Measurements from ENCODE around the gene MRPL40. TPM values are rescaled to one million over a fixed set of nuclear protein-coding genes. Genes with fewer than 3 reads are reported as not detected.

Gene MRPL40
- total and polyA plus RNA-seq, 2 of the 13 experiments (the other 11 are each of a cell fraction or from before 2014, with no cell fraction given) = 42.7 to 79.7 TPM

DNA sequence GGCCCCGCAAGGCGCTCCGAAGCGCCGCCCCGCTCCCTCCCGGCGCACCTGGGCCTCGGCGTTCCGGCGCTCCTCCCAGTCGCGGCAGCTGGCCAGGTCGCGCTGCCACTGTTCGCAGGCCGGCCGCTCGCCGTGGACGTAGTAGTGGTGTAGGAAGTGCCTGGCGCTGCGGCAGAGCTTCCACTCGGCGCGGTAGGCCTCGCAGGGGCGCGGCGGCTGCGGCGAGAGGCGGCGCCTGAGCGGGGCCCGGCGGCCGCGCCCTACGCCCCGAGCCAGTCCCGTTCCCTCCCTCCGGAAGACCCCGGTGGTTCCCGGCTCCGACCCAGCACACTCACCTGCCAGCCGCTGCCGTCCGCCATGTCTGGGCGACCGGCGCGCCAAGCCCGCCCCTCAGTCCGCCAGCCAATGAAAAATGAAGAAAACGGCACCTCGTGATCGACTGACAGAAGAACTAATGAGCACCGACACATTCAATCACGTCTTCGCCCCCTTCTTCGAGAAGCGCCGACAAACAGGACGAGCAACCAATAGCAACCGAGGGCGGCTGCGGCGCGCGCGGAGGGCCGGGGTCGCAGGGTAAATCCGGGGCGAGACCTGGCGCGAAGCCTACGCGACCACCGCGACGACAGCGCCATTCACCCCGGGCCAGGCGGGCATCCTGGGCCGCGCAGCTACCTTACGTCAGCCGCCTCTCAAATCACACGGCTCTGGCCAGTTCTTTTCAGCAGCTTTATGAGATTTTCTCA is 15.2 kb downstream of the MRPL40 start, which contains the start of gene C22orf39 (continued):
- no peak; the same call in 1 of the 2 replicates for TF ChIP-seq STAG1 (CRISPR knock-in tag; IDR thresholded peaks at IDR 0.05)
- no peak for TF ChIP-seq SSRP1 (CRISPR knock-in tag; IDR thresholded peaks at IDR 0.05)
- no peak; the same call in 1 of the 2 replicates for TF ChIP-seq ZNF776 (CRISPR knock-in tag; IDR thresholded peaks at IDR 0.05)
- TF ChIP-seq, protein P1, sequence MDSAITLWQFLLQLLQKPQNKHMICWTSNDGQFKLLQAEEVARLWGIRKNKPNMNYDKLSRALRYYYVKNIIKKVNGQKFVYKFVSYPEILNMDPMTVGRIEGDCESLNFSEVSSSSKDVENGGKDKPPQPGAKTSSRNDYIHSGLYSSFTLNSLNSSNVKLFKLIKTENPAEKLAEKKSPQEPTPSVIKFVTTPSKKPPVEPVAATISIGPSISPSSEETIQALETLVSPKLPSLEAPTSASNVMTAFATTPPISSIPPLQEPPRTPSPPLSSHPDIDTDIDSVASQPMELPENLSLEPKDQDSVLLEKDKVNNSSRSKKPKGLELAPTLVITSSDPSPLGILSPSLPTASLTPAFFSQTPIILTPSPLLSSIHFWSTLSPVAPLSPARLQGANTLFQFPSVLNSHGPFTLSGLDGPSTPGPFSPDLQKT (CRISPR knock-in tag; IDR thresholded peaks at IDR 0.05; ENCODE audit: borderline replicate concordance) = no peak
- no peak; the same call in 1 of the 2 replicates for TF ChIP-seq ZSCAN20 (CRISPR knock-in tag; IDR thresholded peaks at IDR 0.05; ENCODE audit: borderline replicate concordance)
- TF ChIP-seq, protein P2, sequence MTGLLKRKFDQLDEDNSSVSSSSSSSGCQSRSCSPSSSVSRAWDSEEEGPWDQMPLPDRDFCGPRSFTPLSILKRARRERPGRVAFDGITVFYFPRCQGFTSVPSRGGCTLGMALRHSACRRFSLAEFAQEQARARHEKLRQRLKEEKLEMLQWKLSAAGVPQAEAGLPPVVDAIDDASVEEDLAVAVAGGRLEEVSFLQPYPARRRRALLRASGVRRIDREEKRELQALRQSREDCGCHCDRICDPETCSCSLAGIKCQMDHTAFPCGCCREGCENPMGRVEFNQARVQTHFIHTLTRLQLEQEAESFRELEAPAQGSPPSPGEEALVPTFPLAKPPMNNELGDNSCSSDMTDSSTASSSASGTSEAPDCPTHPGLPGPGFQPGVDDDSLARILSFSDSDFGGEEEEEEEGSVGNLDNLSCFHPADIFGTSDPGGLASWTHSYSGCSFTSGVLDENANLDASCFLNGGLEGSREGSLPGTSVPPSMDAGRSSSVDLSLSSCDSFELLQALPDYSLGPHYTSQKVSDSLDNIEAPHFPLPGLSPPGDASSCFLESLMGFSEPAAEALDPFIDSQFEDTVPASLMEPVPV (CRISPR knock-in tag; IDR thresholded peaks at IDR 0.05) = no peak
- no peak for TF ChIP-seq ZNF576 (CRISPR knock-in tag; IDR thresholded peaks at IDR 0.05)
- TF ChIP-seq, protein P3, sequence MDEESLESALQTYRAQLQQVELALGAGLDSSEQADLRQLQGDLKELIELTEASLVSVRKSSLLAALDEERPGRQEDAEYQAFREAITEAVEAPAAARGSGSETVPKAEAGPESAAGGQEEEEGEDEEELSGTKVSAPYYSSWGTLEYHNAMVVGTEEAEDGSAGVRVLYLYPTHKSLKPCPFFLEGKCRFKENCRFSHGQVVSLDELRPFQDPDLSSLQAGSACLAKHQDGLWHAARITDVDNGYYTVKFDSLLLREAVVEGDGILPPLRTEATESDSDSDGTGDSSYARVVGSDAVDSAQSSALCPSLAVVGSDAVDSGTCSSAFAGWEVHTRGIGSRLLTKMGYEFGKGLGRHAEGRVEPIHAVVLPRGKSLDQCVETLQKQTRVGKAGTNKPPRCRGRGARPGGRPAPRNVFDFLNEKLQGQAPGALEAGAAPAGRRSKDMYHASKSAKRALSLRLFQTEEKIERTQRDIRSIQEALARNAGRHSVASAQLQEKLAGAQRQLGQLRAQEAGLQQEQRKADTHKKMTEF (CRISPR knock-in tag; IDR thresholded peaks at IDR 0.05) = 0 out of 2 replicates have a peak, but pooled peaks have one; percentile 11
- no peak for TF ChIP-seq CENPT (CRISPR knock-in tag; IDR thresholded peaks at IDR 0.05; ENCODE audit: low read depth)
- TF ChIP-seq MIXL1 (CRISPR knock-in tag; IDR thresholded peaks at IDR 0.05) = no peak
- TF ChIP-seq, protein P4, sequence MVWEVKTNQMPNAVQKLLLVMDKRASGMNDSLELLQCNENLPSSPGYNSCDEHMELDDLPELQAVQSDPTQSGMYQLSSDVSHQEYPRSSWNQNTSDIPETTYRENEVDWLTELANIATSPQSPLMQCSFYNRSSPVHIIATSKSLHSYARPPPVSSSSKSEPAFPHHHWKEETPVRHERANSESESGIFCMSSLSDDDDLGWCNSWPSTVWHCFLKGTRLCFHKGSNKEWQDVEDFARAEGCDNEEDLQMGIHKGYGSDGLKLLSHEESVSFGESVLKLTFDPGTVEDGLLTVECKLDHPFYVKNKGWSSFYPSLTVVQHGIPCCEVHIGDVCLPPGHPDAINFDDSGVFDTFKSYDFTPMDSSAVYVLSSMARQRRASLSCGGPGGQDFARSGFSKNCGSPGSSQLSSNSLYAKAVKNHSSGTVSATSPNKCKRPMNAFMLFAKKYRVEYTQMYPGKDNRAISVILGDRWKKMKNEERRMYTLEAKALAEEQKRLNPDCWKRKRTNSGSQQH (CRISPR knock-in tag; IDR thresholded peaks at IDR 0.05; ENCODE audit: low read depth) = no peak
- 0 out of 2 replicates have a peak, but pooled peaks have one; percentile 48 for TF ChIP-seq ZNF138 (CRISPR knock-in tag; IDR thresholded peaks at IDR 0.05; ENCODE audit: low read depth)
- TF ChIP-seq, protein P5, sequence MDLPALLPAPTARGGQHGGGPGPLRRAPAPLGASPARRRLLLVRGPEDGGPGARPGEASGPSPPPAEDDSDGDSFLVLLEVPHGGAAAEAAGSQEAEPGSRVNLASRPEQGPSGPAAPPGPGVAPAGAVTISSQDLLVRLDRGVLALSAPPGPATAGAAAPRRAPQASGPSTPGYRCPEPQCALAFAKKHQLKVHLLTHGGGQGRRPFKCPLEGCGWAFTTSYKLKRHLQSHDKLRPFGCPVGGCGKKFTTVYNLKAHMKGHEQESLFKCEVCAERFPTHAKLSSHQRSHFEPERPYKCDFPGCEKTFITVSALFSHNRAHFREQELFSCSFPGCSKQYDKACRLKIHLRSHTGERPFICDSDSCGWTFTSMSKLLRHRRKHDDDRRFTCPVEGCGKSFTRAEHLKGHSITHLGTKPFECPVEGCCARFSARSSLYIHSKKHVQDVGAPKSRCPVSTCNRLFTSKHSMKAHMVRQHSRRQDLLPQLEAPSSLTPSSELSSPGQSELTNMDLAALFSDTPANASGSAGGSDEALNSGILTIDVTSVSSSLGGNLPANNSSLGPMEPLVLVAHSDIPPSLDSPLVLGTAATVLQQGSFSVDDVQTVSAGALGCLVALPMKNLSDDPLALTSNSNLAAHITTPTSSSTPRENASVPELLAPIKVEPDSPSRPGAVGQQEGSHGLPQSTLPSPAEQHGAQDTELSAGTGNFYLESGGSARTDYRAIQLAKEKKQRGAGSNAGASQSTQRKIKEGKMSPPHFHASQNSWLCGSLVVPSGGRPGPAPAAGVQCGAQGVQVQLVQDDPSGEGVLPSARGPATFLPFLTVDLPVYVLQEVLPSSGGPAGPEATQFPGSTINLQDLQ (CRISPR knock-in tag; IDR thresholded peaks at IDR 0.05) = 0 out of 2 replicates have a peak, but pooled peaks have one; percentile 15
- no peak for TF ChIP-seq SMARCE1 (IDR thresholded peaks at IDR 0.05; ENCODE audit: borderline replicate concordance)
- TF ChIP-seq HNF4A (CRISPR knock-in tag; IDR thresholded peaks at IDR 0.05) = 0 out of 2 replicates have a peak, but pooled peaks have one; percentile 9
- no peak for TF ChIP-seq FOSL1 (CRISPR knock-in tag; IDR thresholded peaks at IDR 0.05; ENCODE audit: borderline replicate concordance)
- TF ChIP-seq ZNF878 (CRISPR knock-in tag; IDR thresholded peaks at IDR 0.05) = no peak
- no peak for TF ChIP-seq ZNF747 (CRISPR knock-in tag; IDR thresholded peaks at IDR 0.05; ENCODE audit: borderline replicate concordance)
- TF ChIP-seq HMG20B (CRISPR knock-in tag; conservative IDR thresholded peaks at IDR 0.05) = no peak
